HepG2 (cell line): ENCODE results near the gene MIER1. TPM values are rescaled to one million over a fixed set of nuclear protein-coding genes. Genes with fewer than 3 reads are reported as not detected.

Experiments used
- ATAC-seq: fragments of 200-7000 bp; cut with Tn5 transposase; 3 replicates; pipeline ENCODE4 v1.9.1; 2020; ENCODE audit warnings: mild to moderate bottlenecking, moderate library complexity
- BruUV-seq: library from RNA; stranded (reverse); fragments of 400-500 nt; replicated peaks from 2 replicates; lab custom pipeline; 2021; lab: Mats Ljungman, UMichigan
- CTCF ChIA-PET: fragments of 300-600 bp; formaldehyde crosslinking; extraction: SDS; loops from one replicate; lab custom pipeline; 2021; ENCODE audit warnings: low total read pairs, inconsistent platforms, low intra/inter-chr PET ratio; lab: Yijun Ruan, JAX
- POLR2A ChIA-PET: fragments of 350-600 bp; sonication (Branson Sonifier 250); formaldehyde crosslinking; loops from one replicate; lab custom pipeline; 2020; ENCODE audit warnings: antibody characterized with exemption, inconsistent platforms; lab: Yijun Ruan, JAX
- DNase-seq: peaks from one replicate; pipeline ENCODE4 v3.0.0-alpha.2; 2015; ENCODE audit warnings: low spot score
- FAIRE-seq: peaks from 3 replicates; lab custom pipeline; 2011; peaks lifted over from hg19 to GRCh38; lab: Jason Lieb, UNC
- H2AFZ ChIP-seq: one replicate; pipeline ENCODE4 v1.6.1; 2011; ENCODE audit warnings: low read length, inconsistent platforms
- H3K27ac ChIP-seq: fragments of 300-600 bp; 3 replicates; pipeline ENCODE4 v1.8.0; 2011; ENCODE audit warnings: mixed run types, mild to moderate bottlenecking, mixed read lengths, low read length, inconsistent platforms; ENCODE audit not compliant: insufficient read depth; ENCODE audit errors: extremely low read length
- H3K27me3 ChIP-seq, 2 experiments: fragments of 200-600 bp in 1 of 2; 2 replicates in 1 of 2; 3 replicates in 1 of 2; pipeline versions ENCODE4 v1.6.0 to v1.8.0; 2011; ENCODE audit warnings: low read length in 2 of 2, mild to moderate bottlenecking in 2 of 2, moderate library complexity in 2 of 2, inconsistent platforms in 1 of 2; ENCODE audit not compliant: insufficient read depth in 2 of 2, control insufficient read depth in 1 of 2
- H3K36me3 ChIP-seq, 2 experiments: fragments of 200-600 bp in 1 of 2; replicated peaks in 1 of 2; 2 replicates in 1 of 2; 3 replicates in 1 of 2; pipeline versions ENCODE4 v1.5.1 to v1.8.0; 2011; ENCODE audit warnings: low read length in 2 of 2, inconsistent platforms in 1 of 2; ENCODE audit not compliant: insufficient read depth in 2 of 2, control insufficient read depth in 1 of 2
- H3K4me1 ChIP-seq: 2 replicates; pipeline ENCODE4 v1.5.1; 2012; ENCODE audit warnings: low read length, inconsistent platforms; ENCODE audit not compliant: insufficient read depth
- H3K4me2 ChIP-seq: 2 replicates; pipeline ENCODE4 v1.6.0; 2011; ENCODE audit warnings: low read depth, low read length, inconsistent platforms
- H3K4me3 ChIP-seq, 3 experiments: fragments of 200-600 bp in 1 of 3; sonication (generic), shearing (Covaris generic) in 1 of 3; replicated peaks in 1 of 3; 2 replicates each; pipeline ENCODE4 v1.5.1; 2011 to 2016; ENCODE audit warnings: low read length in 3 of 3, inconsistent platforms in 2 of 3, low read depth in 2 of 3, mild to moderate bottlenecking in 2 of 3, control low read depth in 1 of 3, mixed read lengths in 1 of 3; ENCODE audit not compliant: insufficient read depth in 1 of 3
- H3K79me2 ChIP-seq: one replicate; pipeline ENCODE4 v1.6.1; 2011; ENCODE audit warnings: low read length, inconsistent platforms; ENCODE audit not compliant: insufficient read depth
- H3K9ac ChIP-seq: 2 replicates; pipeline ENCODE4 v1.6.0; 2011; ENCODE audit warnings: mild to moderate bottlenecking, low read depth, low read length, inconsistent platforms; ENCODE audit not compliant: insufficient read depth
- H3K9me3 ChIP-seq: 2 replicates; pipeline ENCODE4 v1.5.1; 2012; ENCODE audit warnings: mild to moderate bottlenecking, low read length
- H4K20me1 ChIP-seq: 2 replicates; pipeline ENCODE4 v1.6.0; 2011; ENCODE audit warnings: inconsistent platforms, mild to moderate bottlenecking, low read length, moderate library complexity; ENCODE audit not compliant: insufficient read depth
- BCLAF1 ChIP-seq: fragments of 450-650 bp; IDR thresholded peaks from 2 replicates; pipeline ENCODE4 v1.6.1; 2017; ENCODE audit warnings: mild to moderate bottlenecking
- XBP1 ChIP-seq: sonication (generic); formaldehyde crosslinking; IDR thresholded peaks from 2 replicates; pipeline ENCODE4 v1.5.0; 2020; ENCODE audit warnings: missing genetic modification reagents
- ZBTB21 ChIP-seq: sonication (generic); formaldehyde crosslinking; IDR thresholded peaks from 2 replicates; pipeline ENCODE4 v1.4.0; 2020; ENCODE audit warnings: missing genetic modification reagents
- ZFP41 ChIP-seq: sonication (generic); formaldehyde crosslinking; IDR thresholded peaks from 2 replicates; pipeline ENCODE4 v1.4.0; 2020; ENCODE audit warnings: mild to moderate bottlenecking, missing genetic modification reagents, borderline replicate concordance
- ZMYM3 ChIP-seq: sonication (generic); formaldehyde crosslinking; IDR thresholded peaks from 2 replicates; pipeline ENCODE4 v1.5.1; 2020; ENCODE audit warnings: mild to moderate bottlenecking, missing genetic modification reagents
- ZNF10 ChIP-seq: sonication (generic); formaldehyde crosslinking; IDR thresholded peaks from 2 replicates; pipeline ENCODE4 v1.4.0; 2020; ENCODE audit warnings: mild to moderate bottlenecking, low read depth, missing genetic modification reagents, borderline replicate concordance
- ZNF275 ChIP-seq: sonication (generic); formaldehyde crosslinking; IDR thresholded peaks from 2 replicates; pipeline ENCODE4 v1.8.0; 2022; ENCODE audit warnings: missing genetic modification reagents, mild to moderate bottlenecking, inconsistent platforms, borderline replicate concordance
- ZNF367 ChIP-seq: sonication (generic); formaldehyde crosslinking; IDR thresholded peaks from 2 replicates; pipeline ENCODE4 v1.4.0; 2020; ENCODE audit warnings: missing genetic modification reagents, borderline replicate concordance
- ZNF552 ChIP-seq: sonication (generic); formaldehyde crosslinking; IDR thresholded peaks from 2 replicates; pipeline ENCODE4 v1.9.0; 2022; ENCODE audit warnings: missing genetic modification reagents, mild to moderate bottlenecking, borderline replicate concordance
- ZSCAN9 ChIP-seq: IDR thresholded peaks from 2 replicates; pipeline ENCODE4 v1.6.1; 2016; ENCODE audit warnings: borderline replicate concordance
- WGBS: methylation state at CpG from one replicate; pipeline ENCODE4 v1.1.6; 2017; ENCODE audit warnings: low lambda C conversion rate; 5-methylcytosine and 5-hydroxymethylcytosine counted together
- in situ Hi-C: cut with HindIII; loops from 2 replicates; pipeline ENCODE4 v1.10.0; 2017; ENCODE audit warnings: low pct_unique_long_range_greater_than_20kb; ENCODE audit not compliant: extremely low pct_ligation_motif_present
- intact Hi-C: fragments of 100-400 bp; cut with micrococcal nuclease; formaldehyde crosslinking; loops from one replicate; pipeline ENCODE4 v1.10.0; 2022; ENCODE audit not compliant: unreplicated experiment
- polyA plus RNA-seq, 8 experiments: library from polyadenylated mRNA; depleted of rRNA in 3 of 8; stranded (reverse) in 7 of 8; unstranded in 1 of 8; fragments of >200 nt; fragmentation: Illumina TruSeq in 4 of 8; extraction: Trizol in 4 of 8; gene quantifications; 2 replicates each; pipeline versions ENCODE4 v1.2.1 to v1.2.3, GENCODE V29; 2011 to 2016; ENCODE audit warnings: low read depth in 4 of 8, missing spikeins in 1 of 8, mixed read lengths in 1 of 8; ENCODE audit not compliant: insufficient read depth in 1 of 8
- total RNA-seq, 5 experiments: library from RNA; depleted of rRNA; stranded (reverse); fragments of >200 nt; fragmentation: Illumina TruSeq; extraction: Trizol; gene quantifications; 2 replicates each; pipeline ENCODE4 v1.2.3, GENCODE V29; 2016; ENCODE audit warnings: low read depth in 1 of 5

MIER1 gene
- total and polyA plus RNA-seq, 2 of the 13 experiments (the other 11 are each of a cell fraction or from before 2014, with no cell fraction given), result 7.0 to 30.4 TPM

- POLR2A ChIA-PET, result no interaction called here
- no peak for FAIRE-seq
Observed at GRCh38 chr1:66876664-66877063, 48.1 kb upstream of the MIER1 start.

More at GRCh38 chr1:66876664-66877063, 48.1 kb upstream of the MIER1 start:
- ATAC-seq, result no peak
- in situ Hi-C loops, result no loop called here
- no peaks in the 10 kb centered on the region for H3K79me2 ChIP-seq
- H2AFZ ChIP-seq, result no peak overlapping the region
- no peak overlapping the region for H3K4me3 ChIP-seq
- no peaks in the 10 kb centered on the region for H3K36me3 ChIP-seq
- no peak overlapping the region for H3K9ac ChIP-seq
- no peak overlapping the region for H3K27ac ChIP-seq
- no peak for DNase-seq
- no TSS peak for BruUV-seq
- H3K27me3 ChIP-seq, result no peaks in the 10 kb centered on the region
- 0% methylated on average over 1 of the region's 1 CpG for WGBS
- no peak for TF ChIP-seq ZNF10
- TF ChIP-seq ZSCAN9, result no peak
- no peak for TF ChIP-seq XBP1 (CRISPR knock-in tag)
- no peak for TF ChIP-seq ZMYM3 (CRISPR knock-in tag)
- no peak for TF ChIP-seq ZBTB21 (CRISPR knock-in tag)
- TF ChIP-seq ZNF275 (CRISPR knock-in tag), result no peak
- no peak for TF ChIP-seq ZNF367
- TF ChIP-seq ZFP41, result no peak
- no peak for TF ChIP-seq BCLAF1
- TF ChIP-seq ZNF552 (CRISPR knock-in tag), result no peak
- TF ChIP-seq, all 625 proteins: peak for 0
- Histone ChIP-seq H3K4me2 (no peak overlapping the region), H3K4me1 (no peaks in the 10 kb centered on the region), H4K20me1 (no peaks in the 10 kb centered on the region), H3K9me3 (no peaks in the 10 kb centered on the region)
- CTCF ChIA-PET, result no interaction called here
- intact Hi-C loops, result no loop called here
